GM12878 (cell line): ENCODE data around the gene DNAJC16. TPM values are rescaled to one million over a fixed set of nuclear protein-coding genes. Genes with fewer than 3 reads are reported as not detected.

Source experiments
- BHLHE40 ChIP-seq, 2 experiments: fragments of 450-650 bp in 1 of 2; IDR thresholded peaks; 2 replicates each; pipeline ENCODE4 v1.6.1; 2011 to 2017; ENCODE audit warnings: low read depth in 2 of 2, borderline replicate concordance in 1 of 2, improper control_type of control experiment in 1 of 2, low read length in 1 of 2, mild to moderate bottlenecking in 1 of 2
- CBX5 ChIP-seq: sonication (generic); IDR thresholded peaks from 2 replicates; pipeline ENCODE4 v1.6.1; 2016; ENCODE audit warnings: low read depth, moderate library complexity, mild to moderate bottlenecking, inconsistent platforms
- CUX1 ChIP-seq: IDR thresholded peaks from 2 replicates; pipeline ENCODE4 v1.6.1; 2012; ENCODE audit warnings: improper control_type of control experiment, low read depth, low read length; ENCODE audit not compliant: insufficient replicate concordance
- HDGF ChIP-seq: fragments of 450-650 bp; IDR thresholded peaks from 2 replicates; pipeline ENCODE4 v1.6.1; 2016; ENCODE audit warnings: antibody characterized with exemption
- LARP7 ChIP-seq: fragments of 450-650 bp; IDR thresholded peaks from 2 replicates; pipeline ENCODE4 v1.6.1; 2017; ENCODE audit warnings: mild to moderate bottlenecking
- MXI1 ChIP-seq: fragments of 150-350 bp; IDR thresholded peaks from 2 replicates; pipeline ENCODE4 v1.6.1; 2011; ENCODE audit warnings: low read depth, mild to moderate bottlenecking, inconsistent platforms, low read length, improper control_type of control experiment
- NR2F1 ChIP-seq: fragments of 450-650 bp; conservative IDR thresholded peaks from 2 replicates; pipeline ENCODE4 v1.6.1; 2017; ENCODE audit warnings: mild to moderate bottlenecking
- SMAD5 ChIP-seq: IDR thresholded peaks from 2 replicates; pipeline ENCODE4 v1.6.1; 2016; ENCODE audit warnings: antibody characterized with exemption, low read depth
- STAT3 ChIP-seq: IDR thresholded peaks from 2 replicates; pipeline ENCODE4 v1.6.1; 2011; ENCODE audit warnings: low read depth, low read length, improper control_type of control experiment
- ZNF24 ChIP-seq: fragments of 450-650 bp; IDR thresholded peaks from 2 replicates; pipeline ENCODE4 v1.6.1; 2017; ENCODE audit warnings: antibody characterized with exemption, mild to moderate bottlenecking
- ZNF622 ChIP-seq: fragments of 450-650 bp; IDR thresholded peaks from 2 replicates; pipeline ENCODE4 v1.6.1; 2017; ENCODE audit warnings: mild to moderate bottlenecking, inconsistent platforms
- polyA plus RNA-seq, 11 experiments: library from polyadenylated mRNA; depleted of rRNA in 4 of 11; unstranded in 6 of 11; stranded (reverse) in 5 of 11; fragments of >200 nt; fragmentation: Nextera tagmentation in 4 of 11; fragmentation: Illumina TruSeq in 1 of 11; extraction: Ambion mirVana in 4 of 11; extraction: Trizol in 1 of 11; gene quantifications; 1 replicate in 1 of 11; 2 replicates in 10 of 11; pipeline versions ENCODE4 v1.2.1 to v1.2.3, GENCODE V29; 2011 to 2016; ENCODE audit warnings: inconsistent platforms in 2 of 11, missing spikeins in 2 of 11, low read depth in 1 of 11
- total RNA-seq, 4 experiments: library from RNA; depleted of rRNA in 3 of 4; stranded (reverse); fragments of >200 nt in 3 of 4; fragmentation: Illumina TruSeq in 1 of 4; extraction: Trizol in 1 of 4; gene quantifications; 2 replicates each; pipeline versions ENCODE4 v1.2.1 to v1.2.3, GENCODE V29; 2013 to 2021
- TF ChIP-seq, protein P1 (sequence below): fragments of 450-650 bp; IDR thresholded peaks from 2 replicates; pipeline ENCODE4 v1.6.1; 2017; ENCODE audit warnings: mild to moderate bottlenecking, low read depth, inconsistent platforms; ENCODE audit not compliant: poor library complexity, severe bottlenecking
- TF ChIP-seq, protein P2 (sequence below): IDR thresholded peaks from 2 replicates; pipeline ENCODE4 v1.6.1; 2012; ENCODE audit warnings: mild to moderate bottlenecking, low read depth, low read length
- TF ChIP-seq, protein P3 (sequence below): IDR thresholded peaks from 2 replicates; pipeline ENCODE4 v1.6.1; 2012; ENCODE audit warnings: low read depth, low read length, improper control_type of control experiment

DNAJC16 gene
- total and polyA plus RNA-seq, 10 of the 15 experiments (the other 5 are each of a cell fraction or from before 2014, with no cell fraction given) = 2.4 to 12.7 (median 7.8) TPM

GRCh38 chr1:15584489-15585363 is 58.1 kb downstream of the DNAJC16 start, which contains the start of gene AGMAT (continued):
- TF ChIP-seq BHLHE40 (IDR thresholded peaks at IDR 0.05; ENCODE audit: borderline replicate concordance in 1 of 2, low read depth in 2 of 2, low read length in 1 of 2) = peak; percentile 24 to 67; a peak in 3 of 4 replicates
- no peak for TF ChIP-seq CUX1
- peak; percentile 87 for TF ChIP-seq NR2F1
- TF ChIP-seq, protein P1, sequence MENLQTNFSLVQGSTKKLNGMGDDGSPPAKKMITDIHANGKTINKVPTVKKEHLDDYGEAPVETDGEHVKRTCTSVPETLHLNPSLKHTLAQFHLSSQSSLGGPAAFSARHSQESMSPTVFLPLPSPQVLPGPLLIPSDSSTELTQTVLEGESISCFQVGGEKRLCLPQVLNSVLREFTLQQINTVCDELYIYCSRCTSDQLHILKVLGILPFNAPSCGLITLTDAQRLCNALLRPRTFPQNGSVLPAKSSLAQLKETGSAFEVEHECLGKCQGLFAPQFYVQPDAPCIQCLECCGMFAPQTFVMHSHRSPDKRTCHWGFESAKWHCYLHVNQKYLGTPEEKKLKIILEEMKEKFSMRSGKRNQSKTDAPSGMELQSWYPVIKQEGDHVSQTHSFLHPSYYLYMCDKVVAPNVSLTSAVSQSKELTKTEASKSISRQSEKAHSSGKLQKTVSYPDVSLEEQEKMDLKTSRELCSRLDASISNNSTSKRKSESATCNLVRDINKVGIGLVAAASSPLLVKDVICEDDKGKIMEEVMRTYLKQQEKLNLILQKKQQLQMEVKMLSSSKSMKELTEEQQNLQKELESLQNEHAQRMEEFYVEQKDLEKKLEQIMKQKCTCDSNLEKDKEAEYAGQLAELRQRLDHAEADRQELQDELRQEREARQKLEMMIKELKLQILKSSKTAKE = no peak
- 0 out of 2 replicates have a peak, but pooled peaks have one; percentile 17 for TF ChIP-seq ZNF24
- TF ChIP-seq LARP7 = peak; percentile 77
- TF ChIP-seq, protein P2, sequence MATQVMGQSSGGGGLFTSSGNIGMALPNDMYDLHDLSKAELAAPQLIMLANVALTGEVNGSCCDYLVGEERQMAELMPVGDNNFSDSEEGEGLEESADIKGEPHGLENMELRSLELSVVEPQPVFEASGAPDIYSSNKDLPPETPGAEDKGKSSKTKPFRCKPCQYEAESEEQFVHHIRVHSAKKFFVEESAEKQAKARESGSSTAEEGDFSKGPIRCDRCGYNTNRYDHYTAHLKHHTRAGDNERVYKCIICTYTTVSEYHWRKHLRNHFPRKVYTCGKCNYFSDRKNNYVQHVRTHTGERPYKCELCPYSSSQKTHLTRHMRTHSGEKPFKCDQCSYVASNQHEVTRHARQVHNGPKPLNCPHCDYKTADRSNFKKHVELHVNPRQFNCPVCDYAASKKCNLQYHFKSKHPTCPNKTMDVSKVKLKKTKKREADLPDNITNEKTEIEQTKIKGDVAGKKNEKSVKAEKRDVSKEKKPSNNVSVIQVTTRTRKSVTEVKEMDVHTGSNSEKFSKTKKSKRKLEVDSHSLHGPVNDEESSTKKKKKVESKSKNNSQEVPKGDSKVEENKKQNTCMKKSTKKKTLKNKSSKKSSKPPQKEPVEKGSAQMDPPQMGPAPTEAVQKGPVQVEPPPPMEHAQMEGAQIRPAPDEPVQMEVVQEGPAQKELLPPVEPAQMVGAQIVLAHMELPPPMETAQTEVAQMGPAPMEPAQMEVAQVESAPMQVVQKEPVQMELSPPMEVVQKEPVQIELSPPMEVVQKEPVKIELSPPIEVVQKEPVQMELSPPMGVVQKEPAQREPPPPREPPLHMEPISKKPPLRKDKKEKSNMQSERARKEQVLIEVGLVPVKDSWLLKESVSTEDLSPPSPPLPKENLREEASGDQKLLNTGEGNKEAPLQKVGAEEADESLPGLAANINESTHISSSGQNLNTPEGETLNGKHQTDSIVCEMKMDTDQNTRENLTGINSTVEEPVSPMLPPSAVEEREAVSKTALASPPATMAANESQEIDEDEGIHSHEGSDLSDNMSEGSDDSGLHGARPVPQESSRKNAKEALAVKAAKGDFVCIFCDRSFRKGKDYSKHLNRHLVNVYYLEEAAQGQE = no peak
- TF ChIP-seq STAT3 = no peak
- TF ChIP-seq MXI1 = peak; percentile 80; the same call in 1 of the 2 replicates
- TF ChIP-seq CBX5 = no peak
- TF ChIP-seq, protein P3, sequence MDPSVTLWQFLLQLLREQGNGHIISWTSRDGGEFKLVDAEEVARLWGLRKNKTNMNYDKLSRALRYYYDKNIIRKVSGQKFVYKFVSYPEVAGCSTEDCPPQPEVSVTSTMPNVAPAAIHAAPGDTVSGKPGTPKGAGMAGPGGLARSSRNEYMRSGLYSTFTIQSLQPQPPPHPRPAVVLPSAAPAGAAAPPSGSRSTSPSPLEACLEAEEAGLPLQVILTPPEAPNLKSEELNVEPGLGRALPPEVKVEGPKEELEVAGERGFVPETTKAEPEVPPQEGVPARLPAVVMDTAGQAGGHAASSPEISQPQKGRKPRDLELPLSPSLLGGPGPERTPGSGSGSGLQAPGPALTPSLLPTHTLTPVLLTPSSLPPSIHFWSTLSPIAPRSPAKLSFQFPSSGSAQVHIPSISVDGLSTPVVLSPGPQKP = no peak
- TF ChIP-seq ZNF622 = no peak
- no peak for TF ChIP-seq SMAD5
- 0 out of 2 replicates have a peak, but pooled peaks have one; percentile 4 for TF ChIP-seq HDGF
